ENCODE data around the gene MAP7D1.
A peak's percentile ranks its signal among the peaks of the same experiment; 100 is the strongest.

Gene MAP7D1

GRCh38 chr1:36155408-36156328 is at the start of gene MAP7D1:
Gene MAP7D1 (plus strand): TSS chr1:36156160. CDS start chr1:36156418, 258 bp downstream.
- peak; percentile 63 for DNase-seq

- DNase-seq: no peak
These were observed 49.7 kb upstream of the MAP7D1 start for GRCh38 chr1:36106269-36106668.

DNA sequence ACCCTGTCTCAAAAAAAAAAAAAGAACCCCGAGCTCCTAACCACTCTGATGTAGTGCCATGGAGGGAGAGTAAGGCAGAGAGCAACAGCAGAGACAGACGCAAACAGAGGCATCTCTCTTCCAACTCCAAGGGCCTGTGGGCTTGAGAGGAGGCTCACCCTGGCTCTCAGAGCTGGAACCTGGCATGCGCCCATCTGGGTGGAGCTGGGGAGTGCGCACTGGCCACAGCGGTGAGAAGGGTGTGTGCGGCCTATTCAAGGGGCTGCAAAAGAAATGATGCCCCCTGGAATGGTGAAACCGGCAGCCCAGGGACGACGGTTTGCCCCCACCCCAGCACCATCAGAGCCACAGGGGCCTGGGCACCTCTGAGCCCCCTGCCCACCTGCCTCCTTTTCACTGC is 48.6 kb upstream of the MAP7D1 start:
- no peak for DNase-seq

- no peak for DNase-seq
These were observed 47.6 kb upstream of the MAP7D1 start for GRCh38 chr1:36108314-36108713.

DNA sequence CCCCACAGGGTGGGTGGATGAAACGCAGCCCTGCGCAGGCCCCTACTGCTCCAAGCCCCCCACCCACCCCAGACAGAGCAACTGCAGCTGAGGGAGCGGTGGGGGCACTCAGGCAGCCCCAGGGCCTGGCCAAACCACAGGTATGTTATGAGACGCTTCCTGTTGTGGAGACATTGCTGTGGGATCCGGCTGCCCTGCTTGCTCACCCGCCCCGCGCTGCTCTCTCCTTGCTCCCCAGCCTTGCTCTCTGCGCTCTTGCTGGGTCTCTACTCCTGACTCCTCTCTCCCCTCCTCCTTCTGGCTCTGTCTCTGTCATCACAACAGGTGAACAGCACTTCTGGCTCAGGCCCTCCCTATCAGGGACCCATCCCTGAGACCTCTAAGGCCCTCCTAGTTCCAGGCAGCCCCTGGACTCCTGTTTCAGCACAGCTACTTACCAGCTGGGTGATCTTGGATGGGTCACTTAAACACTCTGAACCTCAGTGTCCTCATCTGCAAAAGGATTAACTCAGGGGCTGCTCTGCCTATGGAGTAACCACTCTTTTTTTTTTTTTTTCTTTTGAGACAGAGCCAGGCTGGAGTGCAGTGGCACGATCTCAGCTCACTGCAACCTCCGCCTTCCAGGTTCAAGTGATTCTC is 46.8 kb upstream of the MAP7D1 start:
- peak; percentile 14 for DNase-seq

DNA sequence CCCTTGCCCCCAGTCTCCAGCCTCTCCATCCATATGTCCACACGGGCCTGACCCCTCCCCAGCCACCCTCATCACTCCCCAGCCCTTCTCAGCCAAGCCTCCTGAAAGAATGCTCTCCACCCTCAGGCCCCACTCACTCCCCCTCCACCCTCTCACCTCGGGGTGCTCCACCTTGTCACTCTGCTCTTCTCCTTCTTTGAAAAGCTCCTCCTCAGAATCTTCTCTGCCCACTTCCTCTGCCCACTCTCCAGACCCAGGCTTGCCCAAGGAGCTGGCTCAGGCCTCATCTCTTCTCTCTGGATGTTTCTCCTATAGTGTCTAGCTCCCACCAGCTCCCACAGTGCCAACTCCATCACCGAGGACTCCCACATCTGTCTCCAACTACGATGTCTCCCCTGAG is 44.8 kb upstream of the MAP7D1 start:
- DNase-seq: no peak

- DNase-seq: no peak
These were observed 43.1 kb upstream of the MAP7D1 start for GRCh38 chr1:36112823-36113222.

- no peak for DNase-seq
These were observed 41.6 kb upstream of the MAP7D1 start for GRCh38 chr1:36114371-36114770.

DNA sequence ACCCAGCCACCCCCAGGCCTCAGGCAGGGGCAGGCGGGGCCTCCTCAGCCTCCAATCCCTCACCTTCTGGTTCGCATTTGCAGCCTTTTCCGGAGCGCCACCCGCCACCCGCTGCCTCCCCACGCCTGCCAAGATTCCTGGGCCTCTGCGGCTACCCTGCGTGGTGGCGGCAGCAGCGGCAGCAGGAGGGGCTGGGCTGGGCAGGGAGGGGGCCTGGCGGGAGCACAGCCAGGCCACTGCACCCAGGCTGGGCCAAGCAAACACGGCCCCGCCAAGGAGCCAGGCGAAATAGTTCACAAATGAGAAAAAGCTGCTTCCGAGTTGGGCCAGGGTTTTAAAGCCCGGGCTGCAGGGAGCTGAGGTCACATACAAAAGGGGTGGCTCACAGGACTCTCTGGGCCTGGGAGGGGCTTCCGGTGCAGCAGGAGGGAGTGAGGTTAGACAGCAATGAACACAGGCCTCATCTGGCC is 40.7 kb upstream of the MAP7D1 start:
- DNase-seq: no peak

- peak; percentile 87 for DNase-seq
These were observed 40.0 kb upstream of the MAP7D1 start for GRCh38 chr1:36115931-36116330.

DNA sequence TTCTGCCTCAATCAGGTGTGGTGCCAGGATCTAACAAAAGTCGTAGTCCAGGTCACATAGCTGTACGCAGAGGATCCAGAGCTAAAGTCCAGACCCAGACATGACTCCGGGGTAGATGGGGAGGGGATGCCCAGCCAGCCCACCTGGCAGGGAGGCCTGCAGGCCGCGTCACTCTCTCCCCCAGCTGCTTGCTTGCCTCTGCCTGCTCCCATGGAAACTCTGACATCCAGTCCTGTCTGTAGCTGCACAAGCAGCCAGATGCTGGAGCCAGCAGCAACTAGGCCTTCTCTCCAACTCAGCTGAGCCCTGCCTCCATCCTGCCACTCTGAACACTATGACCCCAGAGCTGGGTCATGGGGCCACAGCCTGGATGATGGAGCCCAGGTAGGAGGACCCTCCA is 39.1 kb upstream of the MAP7D1 start:
- no peak for DNase-seq

- DNase-seq: no peak
These were observed 37.3 kb upstream of the MAP7D1 start for GRCh38 chr1:36118447-36119204.

GRCh38 chr1:36119456-36119855 is 36.5 kb upstream of the MAP7D1 start:
- peak; percentile 40 for DNase-seq

- DNase-seq: no peak
These were observed 33.6 kb upstream of the MAP7D1 start for GRCh38 chr1:36122062-36123030.

GRCh38 chr1:36123356-36123755 is 32.6 kb upstream of the MAP7D1 start:
- peak; percentile 98 for DNase-seq

DNA sequence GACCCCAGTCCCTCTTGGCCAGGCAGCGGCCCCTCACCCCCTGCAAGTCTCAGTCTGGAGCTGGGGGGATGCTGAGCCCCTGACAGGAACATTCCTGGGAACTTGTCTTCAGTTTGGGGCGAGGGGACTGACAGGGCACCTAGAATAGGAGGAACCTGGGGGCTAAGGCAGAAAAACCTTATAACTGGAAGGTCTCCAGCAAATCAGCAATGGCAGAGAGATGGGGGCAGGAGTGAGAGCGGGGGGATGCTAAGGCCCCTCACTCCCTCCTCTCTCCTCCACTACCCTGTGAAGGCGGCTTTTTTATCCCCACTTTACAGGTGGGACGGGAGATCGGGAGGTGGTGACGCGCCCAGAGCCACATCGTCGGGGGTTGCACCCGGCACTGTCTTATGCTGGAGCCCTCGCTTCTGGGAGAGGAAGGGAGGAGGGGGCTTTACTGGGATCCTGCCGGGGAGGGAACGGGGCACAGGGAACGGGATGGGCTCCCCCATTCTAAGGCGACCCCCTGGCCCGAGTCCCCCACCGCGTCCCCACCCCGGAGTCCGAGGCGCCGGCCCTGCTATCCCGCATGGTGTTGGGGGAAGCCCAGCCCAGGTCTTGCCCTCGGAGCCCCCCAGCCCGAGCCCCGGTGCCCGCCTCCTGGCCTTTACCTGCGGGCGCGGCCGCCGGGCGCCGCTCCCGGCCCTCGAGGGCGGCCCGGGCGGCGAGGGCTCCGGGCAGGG is 31.4 kb upstream of the MAP7D1 start:
- no peak for DNase-seq

DNA sequence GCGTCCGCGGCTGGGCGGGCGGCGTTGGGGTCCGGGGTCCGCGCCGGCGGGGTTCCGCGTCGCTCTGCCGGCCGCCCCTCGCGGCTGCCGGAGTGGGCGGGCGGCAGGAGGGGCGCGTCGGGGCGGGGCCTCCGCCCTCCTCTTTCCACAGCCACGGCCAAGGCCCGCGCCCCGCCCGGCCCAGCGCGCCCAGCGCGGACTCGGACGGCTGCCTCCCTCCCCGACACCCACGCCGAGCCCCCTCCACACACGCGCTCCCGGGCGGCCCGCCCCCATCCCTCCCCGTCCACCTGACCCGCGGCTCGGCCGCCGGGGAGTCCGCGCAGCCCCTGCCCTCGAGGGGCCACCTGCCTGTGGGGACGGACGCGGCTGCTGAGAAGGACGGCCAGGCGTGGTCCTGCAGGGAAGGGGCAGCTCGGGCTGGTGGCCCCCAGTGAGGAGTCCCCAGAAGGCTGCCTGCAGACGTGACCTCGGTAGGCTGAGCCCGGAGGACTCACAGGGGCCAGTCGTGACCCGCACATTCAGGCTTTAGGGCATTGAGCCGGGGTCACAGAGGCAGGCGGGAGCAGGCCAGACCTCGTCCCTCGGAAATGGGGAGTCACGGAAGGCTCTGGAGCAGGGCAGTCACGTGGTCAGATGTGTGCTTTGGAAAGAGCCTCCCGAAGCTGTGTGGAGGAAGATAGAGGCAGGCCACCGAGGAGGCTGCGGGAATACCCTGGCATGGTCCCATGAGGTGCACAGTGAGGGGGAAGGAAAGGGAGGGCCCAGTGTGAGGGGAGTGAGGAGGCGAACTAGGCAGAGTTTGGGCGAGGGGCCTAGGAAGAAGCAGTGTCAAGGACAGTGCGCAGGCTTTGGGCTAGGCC is 30.6 kb upstream of the MAP7D1 start, which contains the start of gene COL8A2:
TSS of gene COL8A2 (minus strand) at position 94 of the 863 bp plus-strand sequence. CDS start 24,980 bp downstream, outside the sequence.
- no peak for DNase-seq

DNA sequence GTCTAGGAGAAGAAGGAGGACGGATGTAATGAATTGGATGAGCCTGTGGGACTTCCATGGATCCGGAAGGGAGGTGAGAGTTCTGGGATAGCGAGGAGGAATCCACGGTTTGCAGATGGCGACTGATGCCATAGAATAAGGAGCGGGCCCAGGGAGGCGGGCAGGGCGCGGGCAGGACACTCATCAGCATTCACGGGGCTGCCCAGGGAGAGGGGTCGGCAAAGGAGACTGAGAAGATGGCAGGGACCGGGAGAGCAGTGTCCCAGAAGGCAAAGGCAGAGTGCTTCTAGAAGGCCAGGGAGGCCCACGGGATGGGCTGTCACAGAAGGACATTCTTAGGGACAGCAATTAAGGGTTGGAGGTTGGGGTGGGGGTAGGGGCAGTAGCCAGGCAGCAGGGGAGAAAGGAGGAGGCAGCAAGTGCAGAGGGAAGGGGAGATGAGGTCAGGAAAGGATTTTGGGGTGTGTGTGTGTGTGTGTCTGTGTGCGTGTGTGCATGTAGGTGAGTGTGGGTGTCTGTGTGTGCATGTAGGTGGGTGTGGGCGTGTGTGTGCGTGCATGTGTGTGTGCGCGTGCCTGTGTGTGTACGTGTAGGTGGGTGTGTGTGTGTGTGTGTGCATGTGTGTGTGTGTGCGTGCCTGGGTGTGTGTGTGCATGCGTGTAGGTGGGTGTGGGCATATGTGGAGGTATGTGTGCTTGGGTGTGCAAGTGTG is 29.8 kb upstream of the MAP7D1 start:
- DNase-seq: no peak

GRCh38 chr1:36126797-36127500 is 29.0 kb upstream of the MAP7D1 start:
- DNase-seq: no peak

All from MV-4-11 (cell line).